HCT116 (cell line): ENCODE data around the gene GFPT1. TPM values are rescaled to one million over a fixed set of nuclear protein-coding genes. Genes with fewer than 3 reads are reported as not detected.

ENCODE experiments used
- ATAC-seq: fragments of 200-7000 bp; cut with Tn5 transposase; 2 replicates; pipeline ENCODE4 v1.9.1; 2020; ENCODE audit warnings: mild to moderate bottlenecking, moderate library complexity
- BruUV-seq: library from RNA; stranded (reverse); fragments of 400-500 nt; replicated peaks from 2 replicates; lab custom pipeline; 2021; lab: Mats Ljungman, UMichigan
- CTCF ChIA-PET: fragments of 300-600 bp; sonication (Branson Sonifier 250); formaldehyde crosslinking; loops from one replicate; lab custom pipeline; 2021; ENCODE audit warnings: antibody characterized with exemption; lab: Charles Lee
- POLR2A ChIA-PET: fragments of 300-600, 350-600 bp; sonication (Branson Sonifier 250); formaldehyde crosslinking; loops from one replicate; lab custom pipeline; 2021; ENCODE audit warnings: antibody characterized with exemption; lab: Charles Lee
- RAD21 ChIA-PET, 2 experiments: fragments of 300-600 bp; sonication (Branson Sonifier 250); formaldehyde crosslinking; loops; one replicate each; lab custom pipeline; 2023; ENCODE audit warnings: low total read pairs in 2 of 2; ENCODE audit not compliant: uncharacterized antibody in 2 of 2, unreplicated experiment in 2 of 2, low non-redundant PET in 1 of 2; lab: Charles Lee
- DNase-seq: peaks from one replicate; pipeline ENCODE4 v3.0.0-alpha.2; 2010; ENCODE audit warnings: low read depth, low spot score
- H2AFZ ChIP-seq: fragments of 200-600 bp; shearing (Covaris generic), sonication (generic); 2 replicates; pipeline ENCODE4 v1.6.1; 2017; ENCODE audit warnings: low read depth, mixed run types, mixed read lengths, antibody characterized with exemption, low read length; ENCODE audit not compliant: poor library complexity, severe bottlenecking
- H3K27ac ChIP-seq: 2 replicates; pipeline ENCODE4 v1.5.1; 2012; ENCODE audit warnings: low read depth, low read length
- H3K27me3 ChIP-seq: fragments of 200-600 bp; sonication (generic); 2 replicates; pipeline ENCODE4 v1.6.1; 2016; ENCODE audit warnings: mixed run types, low read length, mixed read lengths; ENCODE audit not compliant: insufficient read depth
- H3K36me3 ChIP-seq, 2 experiments: fragments of 200-500 bp in 1 of 2; fragments of 200-600 bp in 1 of 2; sonication (Bioruptor generic) in 1 of 2; sonication (generic) in 1 of 2; 2 replicates each; pipeline versions ENCODE4 v1.5.1 to v1.6.1; 2014 to 2016; ENCODE audit warnings: low read length in 2 of 2, inconsistent platforms in 1 of 2, mixed read lengths in 1 of 2, mixed run types in 1 of 2; ENCODE audit not compliant: insufficient read depth in 2 of 2, control insufficient read depth in 1 of 2
- H3K4me1 ChIP-seq, 2 experiments: fragments of 200-600 bp in 1 of 2; sonication (generic) in 1 of 2; 2 replicates each; pipeline versions ENCODE4 v1.5.1 to v1.6.1; 2012 to 2017; ENCODE audit warnings: low read length in 2 of 2, inconsistent platforms in 1 of 2, mild to moderate bottlenecking in 1 of 2, mixed read lengths in 1 of 2, mixed run types in 1 of 2, moderate library complexity in 1 of 2; ENCODE audit not compliant: insufficient read depth in 2 of 2, control insufficient read depth in 1 of 2
- H3K4me2 ChIP-seq: fragments of 200-600 bp; sonication (generic); 2 replicates; pipeline ENCODE4 v1.6.1; 2017; ENCODE audit warnings: mixed run types, low read length, mixed read lengths
- H3K4me3 ChIP-seq, 2 experiments: fragments of 200-600 bp in 1 of 2; sonication (generic) in 1 of 2; replicated peaks in 1 of 2; 2 replicates each; pipeline ENCODE4 v1.5.1; 2011 to 2016; ENCODE audit warnings: low read length in 2 of 2, control low read depth in 1 of 2, low read depth in 1 of 2, mild to moderate bottlenecking in 1 of 2, mixed read lengths in 1 of 2, mixed run types in 1 of 2
- H3K79me2 ChIP-seq: fragments of 200-600 bp; sonication (generic); 2 replicates; pipeline ENCODE4 v1.6.1; 2017; ENCODE audit warnings: mild to moderate bottlenecking, mixed run types, low read length, moderate library complexity, mixed read lengths; ENCODE audit not compliant: insufficient read depth
- H3K9ac ChIP-seq: fragments of 200-600 bp; sonication (generic); 2 replicates; pipeline ENCODE4 v1.6.1; 2016; ENCODE audit warnings: low read length, mixed read lengths
- H3K9me2 ChIP-seq: fragments of 200-600 bp; sonication (generic), shearing (Covaris generic); 2 replicates; pipeline ENCODE4 v1.6.1; 2017; ENCODE audit warnings: mixed run types, mild to moderate bottlenecking, moderate library complexity; ENCODE audit not compliant: insufficient read depth
- H3K9me3 ChIP-seq, 2 experiments: fragments of 200-500 bp in 1 of 2; fragments of 200-600 bp in 1 of 2; sonication (Bioruptor generic) in 1 of 2; sonication (generic) in 1 of 2; 2 replicates each; pipeline ENCODE4 v1.6.1; 2014 to 2017; ENCODE audit warnings: low read length in 2 of 2, mixed read lengths in 2 of 2, inconsistent platforms in 1 of 2, low read depth in 1 of 2, mild to moderate bottlenecking in 1 of 2, mixed run types in 1 of 2, moderate library complexity in 1 of 2; ENCODE audit not compliant: control insufficient read depth in 1 of 2, insufficient read depth in 1 of 2
- H4K20me1 ChIP-seq: fragments of 200-600 bp; sonication (generic), shearing (Covaris generic); 2 replicates; pipeline ENCODE4 v1.6.1; 2017; ENCODE audit warnings: mixed run types, mild to moderate bottlenecking, moderate library complexity; ENCODE audit not compliant: insufficient read depth
- CBX3 ChIP-seq: IDR thresholded peaks from 2 replicates; pipeline ENCODE4 v1.6.1; 2012; ENCODE audit warnings: low read depth
- CEBPB ChIP-seq: IDR thresholded peaks from 2 replicates; pipeline ENCODE4 v1.6.1; 2012; ENCODE audit warnings: low read depth
- ELF1 ChIP-seq: IDR thresholded peaks from 2 replicates; pipeline ENCODE4 v1.6.1; 2012; ENCODE audit warnings: low read depth, borderline replicate concordance
- EZH2 ChIP-seq: fragments of 200-600 bp; sonication (generic); IDR thresholded peaks from 2 replicates; pipeline ENCODE4 v1.6.1; 2017; ENCODE audit warnings: antibody characterized with exemption, mixed run types
- EZH2phosphoT487 ChIP-seq: fragments of 200-600 bp; IDR thresholded peaks from 2 replicates; pipeline ENCODE4 v1.6.1; 2018; ENCODE audit warnings: antibody characterized with exemption, borderline replicate concordance
- FOSL1 ChIP-seq: IDR thresholded peaks from 2 replicates; pipeline ENCODE4 v1.6.1; 2012; ENCODE audit warnings: low read depth
- POLR2AphosphoS5 ChIP-seq: IDR thresholded peaks from 2 replicates; pipeline ENCODE4 v1.6.1; 2011; ENCODE audit warnings: mild to moderate bottlenecking, low read depth, low read length, moderate library complexity
- SIN3A ChIP-seq: IDR thresholded peaks from 2 replicates; pipeline ENCODE4 v1.6.1; 2012; ENCODE audit warnings: low read depth
- ZNF274 ChIP-seq: fragments of 200-500 bp; sonication (Bioruptor generic); IDR thresholded peaks from 2 replicates; pipeline ENCODE4 v1.6.1; 2014; ENCODE audit warnings: mild to moderate bottlenecking, low read depth, low read length, inconsistent platforms
- intact Hi-C: fragments of 100-400 bp; cut with micrococcal nuclease; formaldehyde crosslinking; loops from 2 replicates; pipeline ENCODE4 v1.10.0; 2022
- total RNA-seq: library from RNA; stranded (reverse); gene quantifications from one replicate; pipeline ENCODE4 v1.2.1, GENCODE V29; 2021; ENCODE audit not compliant: unreplicated experiment
- TF ChIP-seq, protein P1 (sequence below): IDR thresholded peaks from 2 replicates; pipeline ENCODE4 v1.6.1; 2012
- TF ChIP-seq, protein P2 (sequence below): IDR thresholded peaks from 2 replicates; pipeline ENCODE4 v1.6.1; 2012; ENCODE audit warnings: low read depth

GFPT1 gene
- total RNA-seq, 1 experiment from 2014 or later, result 62.4 TPM

DNA sequence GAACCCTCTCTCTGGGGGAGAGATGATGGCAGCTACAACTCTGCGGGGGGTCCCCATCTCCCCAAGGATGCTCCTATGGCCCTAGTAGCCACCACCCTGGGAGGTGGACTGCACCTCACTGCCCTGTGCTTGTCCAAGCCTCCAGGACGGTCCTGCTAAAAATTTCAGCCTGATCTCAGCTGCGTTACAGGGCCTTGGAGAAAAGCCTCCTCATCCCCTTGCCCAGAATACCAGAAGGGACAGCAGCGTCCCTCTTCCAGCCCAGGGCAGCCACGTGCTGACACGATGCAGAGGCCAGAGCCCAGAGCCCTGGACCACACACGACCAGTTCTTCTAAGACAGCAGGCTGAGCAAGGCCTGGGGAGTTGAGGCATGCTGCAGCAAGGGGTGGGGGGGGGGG lies 81.9 kb downstream of the GFPT1 start:
- H3K27me3 ChIP-seq, result no peaks in the 10 kb centered on the region
- DNase-seq (no peak), ATAC-seq (no peak)
- CTCF ChIA-PET, result interaction anchor here (2.9 kb wide), 1 partner anchor 362 kb away, joined by 22 read pairs; no protein-coding TSS in a partner anchor
- H3K27ac ChIP-seq, result no peak overlapping the region
- no peaks in the 10 kb centered on the region for H3K36me3 ChIP-seq
- no peak overlapping the region for H2AFZ ChIP-seq
- no TSS peak for BruUV-seq
- no peaks in the 10 kb centered on the region for H3K79me2 ChIP-seq
- H4K20me1 ChIP-seq, result no peaks in the 10 kb centered on the region
- POLR2A ChIA-PET, result no interaction called here
- H3K4me3 ChIP-seq, result no peak overlapping the region
- H3K9me2 ChIP-seq, result no peaks in the 10 kb centered on the region
- no peak overlapping the region for H3K4me2 ChIP-seq
- H3K9ac ChIP-seq, result no peak overlapping the region
- peaks cover 0 to 4% of the 10 kb centered on the region in 2 experiments; a peak in 3 of 4 replicates for H3K9me3 ChIP-seq
- H3K4me1 ChIP-seq, result peaks cover 4 to 12% of the 10 kb centered on the region in 2 experiments; a peak in 1 of 4 replicates
- intact Hi-C loops, result loop anchor here (10.0 kb wide), 1 partner anchor 830 kb away; no protein-coding TSS in a partner anchor
- TF ChIP-seq SIN3A (no peak), CBX3 (no peak), POLR2AphosphoS5 (no peak), FOSL1 (no peak), EZH2phosphoT487 (no peak), EZH2 (no peak), ZNF274 (no peak), ELF1 (no peak), CEBPB (no peak)
- TF ChIP-seq, protein P1, sequence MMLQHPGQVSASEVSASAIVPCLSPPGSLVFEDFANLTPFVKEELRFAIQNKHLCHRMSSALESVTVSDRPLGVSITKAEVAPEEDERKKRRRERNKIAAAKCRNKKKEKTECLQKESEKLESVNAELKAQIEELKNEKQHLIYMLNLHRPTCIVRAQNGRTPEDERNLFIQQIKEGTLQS, result no peak
- TF ChIP-seq, protein P2, sequence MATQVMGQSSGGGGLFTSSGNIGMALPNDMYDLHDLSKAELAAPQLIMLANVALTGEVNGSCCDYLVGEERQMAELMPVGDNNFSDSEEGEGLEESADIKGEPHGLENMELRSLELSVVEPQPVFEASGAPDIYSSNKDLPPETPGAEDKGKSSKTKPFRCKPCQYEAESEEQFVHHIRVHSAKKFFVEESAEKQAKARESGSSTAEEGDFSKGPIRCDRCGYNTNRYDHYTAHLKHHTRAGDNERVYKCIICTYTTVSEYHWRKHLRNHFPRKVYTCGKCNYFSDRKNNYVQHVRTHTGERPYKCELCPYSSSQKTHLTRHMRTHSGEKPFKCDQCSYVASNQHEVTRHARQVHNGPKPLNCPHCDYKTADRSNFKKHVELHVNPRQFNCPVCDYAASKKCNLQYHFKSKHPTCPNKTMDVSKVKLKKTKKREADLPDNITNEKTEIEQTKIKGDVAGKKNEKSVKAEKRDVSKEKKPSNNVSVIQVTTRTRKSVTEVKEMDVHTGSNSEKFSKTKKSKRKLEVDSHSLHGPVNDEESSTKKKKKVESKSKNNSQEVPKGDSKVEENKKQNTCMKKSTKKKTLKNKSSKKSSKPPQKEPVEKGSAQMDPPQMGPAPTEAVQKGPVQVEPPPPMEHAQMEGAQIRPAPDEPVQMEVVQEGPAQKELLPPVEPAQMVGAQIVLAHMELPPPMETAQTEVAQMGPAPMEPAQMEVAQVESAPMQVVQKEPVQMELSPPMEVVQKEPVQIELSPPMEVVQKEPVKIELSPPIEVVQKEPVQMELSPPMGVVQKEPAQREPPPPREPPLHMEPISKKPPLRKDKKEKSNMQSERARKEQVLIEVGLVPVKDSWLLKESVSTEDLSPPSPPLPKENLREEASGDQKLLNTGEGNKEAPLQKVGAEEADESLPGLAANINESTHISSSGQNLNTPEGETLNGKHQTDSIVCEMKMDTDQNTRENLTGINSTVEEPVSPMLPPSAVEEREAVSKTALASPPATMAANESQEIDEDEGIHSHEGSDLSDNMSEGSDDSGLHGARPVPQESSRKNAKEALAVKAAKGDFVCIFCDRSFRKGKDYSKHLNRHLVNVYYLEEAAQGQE, result no peak
- TF ChIP-seq, all 23 proteins: peak for 0
- RAD21 ChIA-PET, result no interaction called here
